Esophagus squamous epithelium (tissue), 5 donors: ENCODE measurements around the gene AFAP1L1. TPM values are rescaled to one million over a fixed set of nuclear protein-coding genes. Genes with fewer than 3 reads are reported as not detected.

Source experiments
- DNase-seq: peaks from one replicate; lab custom pipeline; 2025; lab: John Stamatoyannopoulos, UW
- H3K27ac ChIP-seq, 4 donors: fragments of 200-600 bp; sonication (generic); one replicate each; pipeline ENCODE4 v1.5.1; 2016 to 2019; ENCODE audit warnings: mild to moderate bottlenecking in 1 of 4
- H3K27me3 ChIP-seq, 4 donors: fragments of 200-600 bp; sonication (generic); 1 replicate in 3 of 4; 2 replicates in 1 of 4; pipeline versions ENCODE4 v1.5.1 to v1.6.0; 2017 to 2021; ENCODE audit warnings: antibody characterized with exemption in 1 of 4
- H3K36me3 ChIP-seq, 3 donors: fragments of 200-600 bp; sonication (generic); one replicate each; pipeline ENCODE4 v1.5.1; 2016 to 2019
- H3K4me1 ChIP-seq, 3 donors: fragments of 200-600 bp; sonication (generic); one replicate each; pipeline ENCODE4 v1.5.1; 2017 to 2019
- H3K4me3 ChIP-seq, 4 donors: fragments of 200-600 bp; sonication (generic); 1 replicate in 3 of 4; 2 replicates in 1 of 4; pipeline ENCODE4 v1.5.1; 2016 to 2019; ENCODE audit warnings: mild to moderate bottlenecking in 2 of 4, moderate library complexity in 1 of 4
- H3K9me3 ChIP-seq, 3 donors: fragments of 200-600 bp; sonication (generic); one replicate each; pipeline ENCODE4 v1.5.1; 2016 to 2019
- CTCF ChIP-seq, 6 experiments: fragments of 450-650 bp in 4 of 6; fragments of 200-600 bp in 2 of 6; sonication (generic) in 2 of 6; IDR thresholded peaks; one replicate each; pipeline ENCODE4 v1.5.1; 2016 to 2019; ENCODE audit warnings: antibody characterized with exemption in 6 of 6, mild to moderate bottlenecking in 4 of 6, moderate library complexity in 4 of 6
- POLR2A ChIP-seq, 4 donors: fragments of 450-650 bp; IDR thresholded peaks; one replicate each; pipeline ENCODE4 v1.6.1; 2017; ENCODE audit warnings: antibody characterized with exemption in 4 of 4, mild to moderate bottlenecking in 4 of 4, moderate library complexity in 3 of 4
- WGBS, 2 donors: methylation state at CpG; one replicate each; pipeline ENCODE4 v1.1.5; 2018; 5-methylcytosine and 5-hydroxymethylcytosine counted together
- intact Hi-C: fragments of 100-400 bp; cut with DNase I; formaldehyde crosslinking; loops from one replicate; pipeline ENCODE4 v1.15.0; 2022
- total RNA-seq, 4 donors: library from RNA; depleted of rRNA; stranded (reverse); fragments of >200 nt; gene quantifications; one replicate each; pipeline ENCODE4 v1.1.0, GENCODE V29; 2016
- donor health status: DM: yes; HTN: yes; CAD: no.

Gene AFAP1L1
- total RNA-seq, 4 donors from 2014 or later, result 2.8 to 14.5 (median 8.7) TPM

- TF ChIP-seq CTCF (IDR thresholded peaks at IDR 0.05) (no peak), POLR2A (IDR thresholded peaks at IDR 0.05) (no peak)
- no peaks in the 10 kb centered on the region for H3K27me3 ChIP-seq
- H3K4me3 ChIP-seq, result no peak overlapping the region
- intact Hi-C loops, result no loop called here
- no peak overlapping the region for H3K27ac ChIP-seq
- no peaks in the 10 kb centered on the region for H3K9me3 ChIP-seq
- H3K36me3 ChIP-seq, result peaks cover 0 to 19% (median 0%) of the 10 kb centered on the region in 3 donors
- DNase-seq, result no peak
- H3K4me1 ChIP-seq, result peaks cover 0 to 25% (median 13%) of the 10 kb centered on the region in 3 donors
These were observed 70.2 kb downstream of the AFAP1L1 start for GRCh38 chr5:149341876-149342275.

- Histone ChIP-seq H3K36me3 (peaks cover 0 to 21% (median 12%) of the 10 kb centered on the region in 3 donors), H3K4me1 (peaks cover 0 to 48% (median 26%) of the 10 kb centered on the region in 3 donors), H3K9me3 (no peaks in the 10 kb centered on the region), H3K27ac (peak overlapping the region in 3 of 4 donors; percentile 89 to 90 (median 90)), H3K27me3 (no peaks in the 10 kb centered on the region), H3K4me3 (no peak overlapping the region)
- DNase-seq, result no peak
- 80 to 83% methylated on average over 2 of the region's 2 CpGs for WGBS, 2 donors
- TF ChIP-seq POLR2A (IDR thresholded peaks at IDR 0.05), result no peak
- TF ChIP-seq CTCF (IDR thresholded peaks at IDR 0.05), result no peak
- intact Hi-C loops, result no loop called here
These were observed 72.5 kb downstream of the AFAP1L1 start for GRCh38 chr5:149344151-149344550.

GRCh38 chr5:149345147-149345891 is 73.7 kb downstream of the AFAP1L1 start, which contains the start of gene GRPEL2:
Gene GRPEL2, plus strand, starts transcription at chr5:149345499. Its CDS starts 41 bp downstream, at chr5:149345540.
- 1% methylated on average over 15 to 20 of the region's 54 CpGs for WGBS, 2 donors
- Histone ChIP-seq H3K27ac (peak within 1 kb of the TSS; percentile 89 to 90 (median 90)), H3K36me3 (peaks cover 3 to 27% (median 23%) of the 10 kb centered on the region in 3 donors), H3K27me3 (no peaks in the 10 kb centered on the region), H3K4me1 (peaks cover 0 to 50% (median 26%) of the 10 kb centered on the region in 3 donors), H3K4me3 (peak within 1 kb of the TSS; percentile 76 to 92 (median 88)), H3K9me3 (no peaks in the 10 kb centered on the region)
- DNase-seq, result peak; percentile 58
- intact Hi-C loops, result no loop called here
- TF ChIP-seq POLR2A (IDR thresholded peaks at IDR 0.05), result peak in 2 of 4 donors; percentile 47 to 73
- TF ChIP-seq CTCF (IDR thresholded peaks at IDR 0.05), result no peak

DNA sequence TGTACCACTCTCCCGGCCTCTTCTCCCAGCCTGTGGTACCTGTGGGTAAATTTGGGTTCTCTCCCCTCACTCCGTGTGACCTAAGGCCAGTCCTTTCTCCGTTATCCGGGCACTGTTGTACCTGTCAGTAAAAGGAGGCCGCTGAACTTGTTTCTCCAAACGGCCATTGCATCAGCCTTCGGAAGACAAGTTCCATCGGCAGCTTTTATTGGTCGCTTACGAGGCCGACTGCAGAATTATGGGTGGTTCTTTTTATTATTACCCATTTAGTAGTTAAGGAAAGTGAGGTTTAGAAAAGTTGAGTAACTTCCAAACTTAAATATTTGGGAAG is 74.2 kb downstream of the AFAP1L1 start:
- no peaks in the 10 kb centered on the region for H3K27me3 ChIP-seq
- peak overlapping the region; percentile 89 to 90 (median 90) for H3K27ac ChIP-seq
- peak overlapping the region; percentile 76 to 92 (median 88) for H3K4me3 ChIP-seq
- peaks cover 8 to 30% (median 29%) of the 10 kb centered on the region in 3 donors for H3K36me3 ChIP-seq
- H3K9me3 ChIP-seq, result no peaks in the 10 kb centered on the region
- intact Hi-C loops, result no loop called here
- TF ChIP-seq POLR2A (IDR thresholded peaks at IDR 0.05) (no peak), CTCF (IDR thresholded peaks at IDR 0.05) (no peak)
- 1 to 2% methylated on average over 10 to 11 of the region's 11 CpGs for WGBS, 2 donors
- peaks cover 0 to 50% (median 26%) of the 10 kb centered on the region in 3 donors for H3K4me1 ChIP-seq
- no peak for DNase-seq

DNA sequence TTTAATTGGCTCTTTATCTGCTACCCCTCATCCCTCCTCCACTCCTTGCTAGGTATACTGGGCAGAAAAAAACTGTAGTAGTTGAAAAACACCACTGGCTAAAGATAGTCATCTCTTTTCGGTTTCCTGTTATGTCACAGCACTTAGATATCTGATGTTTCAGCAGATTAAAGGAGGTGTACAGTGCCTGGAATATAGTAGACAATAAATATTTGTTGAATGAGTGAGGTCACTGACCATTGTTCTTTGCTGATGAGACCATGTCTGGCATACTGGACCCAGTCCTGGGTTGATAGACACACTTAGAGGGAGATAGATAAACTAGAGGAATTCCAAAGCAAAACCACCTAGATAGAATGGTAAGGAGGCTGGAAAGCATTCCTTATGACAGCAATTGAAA is 76.9 kb downstream of the AFAP1L1 start:
- intact Hi-C loops, result no loop called here
- peaks cover 0 to 49% (median 26%) of the 10 kb centered on the region in 3 donors for H3K4me1 ChIP-seq
- H3K36me3 ChIP-seq, result peaks cover 12 to 56% (median 43%) of the 10 kb centered on the region in 3 donors
- no peak overlapping the region for H3K4me3 ChIP-seq
- WGBS, 2 donors, result 77 to 90% methylated on average over 1 of the region's 1 CpG
- H3K9me3 ChIP-seq, result no peaks in the 10 kb centered on the region
- peak overlapping the region in 2 of 4 donors; percentile 2 to 3 for H3K27ac ChIP-seq
- no peaks in the 10 kb centered on the region for H3K27me3 ChIP-seq
- no peak for DNase-seq
- TF ChIP-seq POLR2A (IDR thresholded peaks at IDR 0.05) (no peak), CTCF (IDR thresholded peaks at IDR 0.05) (no peak)
